Activated T-cell treated with anti-CD3 and anti-CD28 coated beads, Interleukin-2, amount 50 U/mL, for 24 hours (primary cell): ENCODE results near the gene NOP14.
"Not testable (repeated sequence)": the region's sequence is repeated elsewhere in the genome, so short reads cannot be mapped to it uniquely, and the experiment has no call there.

Source experiments
- DNase-seq: peaks from one replicate; pipeline ENCODE4 v3.0.0-alpha.2; 2020
- H3K27ac Mint-ChIP-seq: 2 replicates; pipeline ENCODE4 v1.8.0; 2020; ENCODE audit warnings: mild to moderate bottlenecking, mixed read lengths
- H3K27me3 Mint-ChIP-seq: 2 replicates; pipeline ENCODE4 v1.8.0; 2020; ENCODE audit warnings: mixed read lengths
- H3K36me3 Mint-ChIP-seq: 2 replicates; pipeline ENCODE4 v1.8.0; 2020; ENCODE audit warnings: low read depth, mixed read lengths
- H3K4me1 Mint-ChIP-seq: 2 replicates; pipeline ENCODE4 v1.8.0; 2020; ENCODE audit warnings: low read depth, mixed read lengths
- H3K4me3 Mint-ChIP-seq: 2 replicates; pipeline ENCODE4 v1.8.0; 2020; ENCODE audit warnings: mild to moderate bottlenecking, moderate library complexity, mixed read lengths
- H3K9me3 Mint-ChIP-seq: 2 replicates; pipeline ENCODE4 v1.8.0; 2020; ENCODE audit warnings: mixed read lengths

The NOP14 gene

DNA sequence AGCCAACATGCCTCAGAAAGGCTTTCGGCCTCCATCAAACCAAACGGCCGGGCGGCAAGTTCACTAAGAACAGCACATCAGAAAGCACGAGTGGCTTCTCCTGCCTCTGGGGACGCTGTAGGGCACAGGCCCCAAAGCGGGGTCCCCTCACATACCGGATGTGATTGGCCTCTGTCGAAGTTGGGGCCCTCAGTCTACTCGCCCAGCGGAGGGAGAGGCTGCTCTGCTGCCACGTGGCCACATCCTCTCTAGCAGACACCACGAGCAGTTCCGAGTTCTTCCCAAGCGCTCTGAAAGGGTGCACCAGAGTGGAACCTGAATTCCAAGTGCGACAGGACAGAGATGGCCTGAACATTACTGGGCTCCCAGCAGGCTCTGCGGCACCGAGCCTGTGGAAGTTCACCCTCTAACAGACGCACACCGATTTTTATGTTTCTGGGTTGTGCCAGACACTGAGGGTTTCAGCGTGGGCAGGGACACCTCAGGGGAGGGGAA lies 21.1 kb downstream of the NOP14 start:
- H3K9me3 Mint-ChIP-seq: no peaks in the 10 kb centered on the region
- H3K36me3 Mint-ChIP-seq: peaks cover 99% of the 10 kb centered on the region
- DNase-seq: no peak
- no peak overlapping the region for H3K4me3 Mint-ChIP-seq
- peak overlapping the region; percentile 91 for H3K27ac Mint-ChIP-seq
- H3K4me1 Mint-ChIP-seq: peaks cover 69% of the 10 kb centered on the region
- no peaks in the 10 kb centered on the region for H3K27me3 Mint-ChIP-seq

DNA sequence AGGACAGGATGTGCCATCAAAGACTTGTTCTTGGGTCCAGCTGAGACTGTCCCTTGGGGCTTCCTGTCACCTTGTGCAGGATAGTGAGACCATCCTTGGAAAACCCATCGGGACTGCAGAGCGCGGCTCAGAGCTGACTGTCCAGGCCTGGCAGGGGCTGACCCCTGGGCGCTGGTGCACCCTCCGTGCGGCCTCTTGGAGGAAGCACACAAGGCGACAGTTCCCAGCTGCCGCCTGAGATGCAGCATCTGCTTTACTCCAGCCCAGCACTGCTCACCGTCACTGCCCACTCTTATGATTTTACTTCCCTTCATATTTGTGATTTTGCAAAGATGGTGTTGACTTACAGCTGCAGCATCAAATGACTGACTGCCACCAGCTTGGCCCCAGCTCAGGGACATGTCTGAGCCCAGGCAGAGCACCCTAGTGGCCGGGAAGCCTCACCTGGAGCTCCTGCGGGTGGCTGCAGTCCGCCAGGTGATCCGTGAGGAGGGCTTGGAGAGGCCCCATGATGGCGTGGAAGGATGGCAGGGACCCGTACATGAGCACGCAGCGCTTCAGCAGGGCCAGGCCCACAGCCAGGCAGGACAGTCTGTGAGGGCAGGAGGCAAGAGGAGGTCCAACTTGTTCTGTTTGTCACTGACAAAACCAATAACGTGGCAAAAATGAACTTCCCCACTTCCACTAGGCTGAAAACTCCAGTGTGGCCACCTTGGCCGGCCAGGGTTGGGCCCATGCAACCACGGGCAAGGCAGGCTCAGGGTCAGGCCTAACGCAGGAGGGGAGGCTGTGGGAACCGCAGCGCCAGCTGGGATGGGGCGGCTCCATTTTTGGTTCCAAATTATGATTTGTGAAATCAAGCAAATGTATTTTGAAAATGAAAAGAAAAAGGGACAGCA lies 21.8 kb downstream of the NOP14 start:
- DNase-seq: peak; percentile 38
- Mint-ChIP-seq H3K4me1 (peaks cover 74% of the 10 kb centered on the region), H3K27me3 (no peaks in the 10 kb centered on the region), H3K9me3 (no peaks in the 10 kb centered on the region), H3K27ac (peak overlapping the region; percentile 91), H3K4me3 (no peak overlapping the region), H3K36me3 (peaks cover 99% of the 10 kb centered on the region)

DNA sequence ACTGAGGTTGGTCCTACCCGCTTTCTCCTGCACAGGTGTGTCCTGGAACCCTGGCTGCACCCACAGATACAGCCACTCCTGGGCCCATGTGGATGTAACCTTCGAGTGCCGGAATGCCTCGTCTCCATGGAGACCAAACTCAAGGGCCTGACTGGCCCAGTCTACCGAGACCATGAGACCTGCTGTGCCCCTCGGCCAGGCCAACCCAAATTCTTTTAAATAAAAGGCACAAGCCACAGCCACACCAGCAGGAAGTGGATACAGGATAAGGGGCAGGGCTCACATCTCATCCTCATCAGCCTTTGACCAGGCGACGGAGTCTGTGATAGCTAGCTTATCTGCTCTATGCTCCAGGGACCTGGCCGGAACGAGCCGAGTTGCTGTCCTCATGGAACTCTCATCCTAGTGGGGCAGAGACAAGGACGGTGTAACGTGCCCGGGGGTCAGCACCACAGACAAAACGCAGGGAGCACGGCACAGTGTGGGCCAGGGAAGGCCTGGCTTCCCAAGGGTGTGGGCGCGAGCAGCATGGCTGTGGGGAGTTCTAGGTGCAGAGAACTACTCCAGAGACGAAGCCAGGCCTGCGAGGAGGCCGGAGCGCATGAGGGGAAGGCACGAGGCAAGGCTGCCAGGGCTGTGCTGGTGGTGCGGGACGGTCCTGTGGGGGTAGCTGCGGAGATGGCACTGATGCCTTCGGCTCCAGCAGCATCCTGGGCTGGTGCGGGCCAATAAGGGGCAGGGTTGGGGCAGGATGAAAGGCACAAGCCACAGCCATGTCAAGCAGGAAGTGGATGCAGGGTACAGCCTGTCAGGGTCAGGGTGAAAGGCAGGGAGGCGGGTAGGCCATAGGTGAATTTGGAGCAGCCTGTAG lies 22.7 kb downstream of the NOP14 start:
- Mint-ChIP-seq H3K9me3 (no peaks in the 10 kb centered on the region), H3K27ac (peak overlapping the region; percentile 90), H3K27me3 (no peaks in the 10 kb centered on the region), H3K4me1 (peaks cover 79% of the 10 kb centered on the region), H3K36me3 (peaks cover 100% of the 10 kb centered on the region), H3K4me3 (no peak overlapping the region)
- DNase-seq: peak; percentile 32

DNA sequence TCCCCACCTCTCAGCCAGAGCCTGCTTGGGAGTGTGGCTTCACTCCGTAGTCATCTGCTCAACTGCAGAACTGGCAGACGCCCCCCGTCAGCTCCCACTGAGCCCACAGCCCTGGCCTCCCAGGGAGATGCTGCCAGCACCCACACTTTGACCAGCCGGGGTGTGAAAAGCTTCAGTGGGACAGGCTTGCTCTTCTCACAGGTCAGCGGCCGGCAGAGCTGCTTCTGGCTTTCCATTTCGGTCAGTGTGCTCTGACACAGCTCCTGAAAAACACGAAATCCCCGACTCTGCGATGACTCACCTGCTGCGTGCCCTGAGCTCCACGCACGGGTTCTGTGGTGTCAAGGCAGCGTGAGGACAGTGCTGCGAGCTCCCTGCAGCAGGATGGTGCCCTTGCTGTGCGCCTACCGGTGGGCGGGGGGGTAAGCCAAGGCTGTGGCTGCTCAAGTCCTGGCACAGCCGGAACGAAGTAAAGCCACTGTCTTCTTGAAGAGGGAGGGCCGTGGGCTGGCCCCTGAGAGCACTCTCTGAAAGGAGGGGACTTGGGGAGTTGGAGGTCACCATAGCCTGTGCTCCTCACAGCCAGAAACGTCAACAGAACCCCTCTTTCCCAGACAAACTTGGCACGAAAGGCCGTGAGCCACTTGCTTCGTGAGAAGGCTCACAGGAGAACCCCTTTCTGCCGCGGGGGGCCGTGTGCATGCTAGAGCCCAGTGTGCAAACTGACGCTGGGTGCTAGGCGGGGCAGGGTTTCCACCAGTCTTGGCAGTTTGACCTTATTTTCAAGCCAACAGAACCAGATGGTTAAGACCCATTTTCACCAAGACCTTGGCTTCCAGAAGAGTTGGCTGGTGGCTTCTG lies 23.6 kb downstream of the NOP14 start:
- DNase-seq: peak; percentile 49
- peaks cover 95% of the 10 kb centered on the region for H3K36me3 Mint-ChIP-seq
- H3K27me3 Mint-ChIP-seq: no peaks in the 10 kb centered on the region
- H3K4me3 Mint-ChIP-seq: peak overlapping the region; percentile 51
- H3K27ac Mint-ChIP-seq: peak overlapping the region; percentile 90
- peaks cover 72% of the 10 kb centered on the region for H3K4me1 Mint-ChIP-seq
- H3K9me3 Mint-ChIP-seq: no peaks in the 10 kb centered on the region

DNA sequence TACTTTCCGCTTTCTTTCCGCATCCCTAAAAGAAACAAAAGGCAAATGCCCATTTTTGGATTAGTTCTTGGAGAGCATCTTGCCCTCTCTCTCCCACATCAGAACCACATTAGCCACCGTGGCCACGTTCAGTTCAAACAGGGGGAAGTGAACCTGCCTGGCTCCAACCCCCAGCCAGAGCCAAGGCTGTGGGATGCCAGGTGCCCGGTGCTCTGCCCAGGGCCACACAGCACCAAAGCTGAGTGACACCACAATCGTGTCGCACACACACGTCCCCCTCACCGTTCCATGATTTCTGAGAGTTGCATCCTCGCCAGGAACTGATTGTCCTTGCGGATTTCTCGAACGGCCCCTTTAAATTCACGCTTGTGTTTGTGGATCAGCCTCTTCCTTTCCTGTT lies 24.3 kb downstream of the NOP14 start:
- DNase-seq: peak; percentile 30
- Mint-ChIP-seq H3K27me3 (no peaks in the 10 kb centered on the region), H3K4me3 (peak overlapping the region; percentile 51), H3K4me1 (peaks cover 67% of the 10 kb centered on the region), H3K27ac (peak overlapping the region; percentile 90), H3K36me3 (peaks cover 88% of the 10 kb centered on the region), H3K9me3 (no peaks in the 10 kb centered on the region)

DNA sequence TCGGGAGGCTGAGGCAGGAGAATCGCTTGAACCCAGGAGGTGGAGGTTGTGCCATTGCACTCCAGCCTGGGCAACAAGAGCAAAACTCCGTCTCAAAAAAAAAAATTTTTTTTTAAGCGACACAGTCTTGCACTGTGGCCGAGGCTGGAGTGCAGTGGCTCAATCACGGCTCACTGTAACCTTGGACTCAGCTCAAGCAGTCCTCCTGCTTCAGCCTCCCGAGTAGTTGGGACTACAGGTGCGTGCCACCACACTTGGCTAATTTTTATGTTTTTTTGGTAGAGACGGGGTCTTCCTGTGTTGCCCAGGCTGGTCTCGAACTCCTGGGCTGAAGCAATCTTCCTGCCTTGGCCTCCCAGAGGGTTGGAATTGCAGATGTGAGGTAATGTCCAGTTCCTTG lies 24.8 kb downstream of the NOP14 start:
- H3K36me3 Mint-ChIP-seq: peaks cover 85% of the 10 kb centered on the region
- peaks cover 65% of the 10 kb centered on the region for H3K4me1 Mint-ChIP-seq
- H3K27me3 Mint-ChIP-seq, H3K9me3 Mint-ChIP-seq: not testable (repeated sequence)
- peak overlapping the region; percentile 28 for H3K4me3 Mint-ChIP-seq
- H3K27ac Mint-ChIP-seq: peak overlapping the region; percentile 56
- peak; percentile 30 for DNase-seq

DNA sequence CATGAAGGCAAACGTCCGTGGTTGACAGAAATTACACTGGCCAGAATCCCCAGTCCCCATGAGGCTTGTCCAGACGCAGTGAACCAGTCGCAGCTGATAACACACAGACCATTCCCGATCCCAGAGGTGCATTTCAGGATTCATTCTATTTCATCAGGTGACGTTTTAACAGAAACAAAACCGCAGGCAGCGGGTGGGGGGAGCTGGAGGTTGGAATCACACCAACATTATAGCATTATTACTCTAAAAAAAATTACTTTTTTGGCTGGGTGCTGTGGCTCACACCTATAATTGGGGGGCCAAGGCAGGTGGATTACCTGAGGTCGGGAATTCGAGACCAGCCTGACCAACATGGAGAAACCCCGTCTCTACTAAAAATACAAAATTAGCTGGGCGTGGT lies 25.2 kb downstream of the NOP14 start:
- Mint-ChIP-seq H3K27me3 (no peaks in the 10 kb centered on the region), H3K9me3 (no peaks in the 10 kb centered on the region), H3K36me3 (peaks cover 85% of the 10 kb centered on the region), H3K4me1 (peaks cover 69% of the 10 kb centered on the region), H3K4me3 (peak overlapping the region; percentile 28), H3K27ac (peak overlapping the region; percentile 56)
- DNase-seq: peak; percentile 21

DNA sequence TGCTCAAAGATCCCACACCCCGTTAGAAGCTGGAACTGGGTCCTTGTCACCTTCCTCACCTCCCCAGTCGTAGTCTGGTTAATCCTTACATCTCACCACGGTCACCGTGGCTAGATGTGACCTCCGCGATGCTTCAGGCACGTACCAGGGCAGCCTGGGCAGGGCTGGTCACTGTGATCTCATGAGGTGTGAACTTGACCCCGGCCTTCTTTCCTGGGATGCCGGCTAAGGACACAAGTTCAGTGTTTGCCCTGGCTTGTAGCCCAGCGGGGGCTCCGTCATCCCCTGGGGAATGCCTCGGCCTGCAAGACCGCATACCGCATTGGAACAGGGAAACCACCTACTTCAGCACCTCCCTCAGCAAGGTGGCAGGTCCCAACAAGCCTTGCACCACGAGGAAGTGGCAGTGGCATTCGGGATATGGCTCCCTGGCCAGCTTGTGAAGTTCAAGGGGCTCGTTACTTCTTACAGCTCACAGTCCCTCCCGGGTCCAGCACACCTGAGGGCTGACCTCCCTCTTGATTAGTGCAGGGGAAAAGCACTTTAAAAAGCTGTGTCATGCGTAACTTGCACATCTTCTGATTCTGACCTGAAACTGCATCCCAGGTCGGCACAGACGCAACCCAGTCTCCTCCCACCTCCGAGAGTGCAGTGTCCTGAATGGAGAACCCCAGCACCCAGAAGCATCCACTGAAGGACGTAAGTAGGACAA lies 25.9 kb downstream of the NOP14 start:
- no peaks in the 10 kb centered on the region for H3K27me3 Mint-ChIP-seq

DNA sequence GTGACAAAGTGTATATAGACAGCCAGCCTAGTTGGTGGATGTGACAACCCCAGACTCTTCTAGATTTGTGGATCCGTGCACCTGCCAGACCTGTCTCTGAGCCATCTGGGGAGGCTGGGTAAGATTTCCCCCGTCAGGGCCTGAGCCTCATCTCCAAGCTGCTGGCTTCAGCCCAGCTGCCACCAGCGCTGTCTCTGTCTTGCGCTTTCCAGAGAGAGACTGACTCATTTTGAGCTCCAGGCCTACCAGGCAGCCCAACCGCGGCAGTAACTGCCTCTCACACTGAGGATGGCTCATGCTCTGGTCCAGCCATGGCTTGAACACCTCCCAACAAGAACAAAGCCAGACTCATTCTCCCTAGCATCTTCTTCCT lies 26.4 kb downstream of the NOP14 start:
- Mint-ChIP-seq H3K27me3 (no peaks in the 10 kb centered on the region), H3K4me1 (peaks cover 70% of the 10 kb centered on the region), H3K27ac (peak overlapping the region; percentile 95), H3K36me3 (peaks cover 85% of the 10 kb centered on the region), H3K4me3 (peak overlapping the region; percentile 92), H3K9me3 (no peaks in the 10 kb centered on the region)
- DNase-seq: peak; percentile 72

More for the DNA sequence above, 25.9 kb downstream of the NOP14 start:
- peak; percentile 54 for DNase-seq
- H3K9me3 Mint-ChIP-seq: no peaks in the 10 kb centered on the region
- H3K27ac Mint-ChIP-seq: peak overlapping the region; percentile 95
- peaks cover 85% of the 10 kb centered on the region for H3K36me3 Mint-ChIP-seq
- H3K4me1 Mint-ChIP-seq: peaks cover 68% of the 10 kb centered on the region
- peak overlapping the region; percentile 92 for H3K4me3 Mint-ChIP-seq

DNA sequence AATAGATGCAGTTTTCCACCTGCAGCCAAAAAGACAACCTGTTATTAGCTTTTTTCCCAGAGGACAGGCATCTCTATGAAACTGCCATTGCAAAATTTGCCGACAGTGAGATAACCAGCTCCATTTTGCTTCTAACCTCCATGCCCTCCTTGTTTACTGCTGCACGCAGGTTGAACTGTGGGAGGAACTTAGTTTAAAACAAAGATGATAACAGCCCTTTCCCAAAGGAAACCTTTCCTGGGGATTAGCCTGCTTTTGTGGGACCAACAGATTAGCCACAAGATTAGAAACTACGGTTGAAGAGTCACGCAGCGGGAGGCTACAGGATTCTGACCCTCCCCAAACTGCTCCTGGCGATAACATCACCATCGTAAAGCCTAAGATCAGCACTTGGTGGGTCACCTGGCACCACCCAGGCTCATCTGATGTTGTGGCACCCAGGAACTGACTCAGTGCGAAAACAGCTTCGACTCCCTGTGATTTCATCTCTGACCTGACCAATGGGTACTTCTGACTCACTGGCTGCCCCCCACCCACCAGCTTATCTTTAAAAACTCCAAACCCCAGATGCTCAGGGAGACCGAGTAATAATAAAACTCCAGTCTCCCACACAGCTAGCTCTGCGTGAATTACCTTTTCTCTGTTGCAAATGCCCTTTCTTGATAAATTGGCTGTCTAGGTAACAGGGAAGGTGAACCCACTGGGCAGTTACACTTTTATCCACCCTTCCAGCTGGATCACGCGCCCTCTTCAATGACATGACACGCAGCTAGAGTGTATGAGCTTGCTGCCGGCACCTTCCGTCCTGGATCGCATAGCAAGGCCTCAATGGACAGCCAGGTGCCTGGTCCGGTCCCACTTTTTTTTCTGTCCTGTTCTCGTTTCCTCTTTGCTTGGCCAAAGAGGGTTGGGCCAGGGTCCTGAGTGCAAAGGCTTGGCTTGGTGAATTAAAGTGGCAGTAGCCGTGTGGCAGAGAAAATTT lies 27.2 kb downstream of the NOP14 start:
- no peaks in the 10 kb centered on the region for H3K9me3 Mint-ChIP-seq
- H3K4me1 Mint-ChIP-seq: peaks cover 69% of the 10 kb centered on the region
- peak; percentile 78 for DNase-seq
- peaks cover 85% of the 10 kb centered on the region for H3K36me3 Mint-ChIP-seq
- H3K27ac Mint-ChIP-seq: peak overlapping the region; percentile 95
- H3K27me3 Mint-ChIP-seq: no peaks in the 10 kb centered on the region
- H3K4me3 Mint-ChIP-seq: peak overlapping the region; percentile 92

DNA sequence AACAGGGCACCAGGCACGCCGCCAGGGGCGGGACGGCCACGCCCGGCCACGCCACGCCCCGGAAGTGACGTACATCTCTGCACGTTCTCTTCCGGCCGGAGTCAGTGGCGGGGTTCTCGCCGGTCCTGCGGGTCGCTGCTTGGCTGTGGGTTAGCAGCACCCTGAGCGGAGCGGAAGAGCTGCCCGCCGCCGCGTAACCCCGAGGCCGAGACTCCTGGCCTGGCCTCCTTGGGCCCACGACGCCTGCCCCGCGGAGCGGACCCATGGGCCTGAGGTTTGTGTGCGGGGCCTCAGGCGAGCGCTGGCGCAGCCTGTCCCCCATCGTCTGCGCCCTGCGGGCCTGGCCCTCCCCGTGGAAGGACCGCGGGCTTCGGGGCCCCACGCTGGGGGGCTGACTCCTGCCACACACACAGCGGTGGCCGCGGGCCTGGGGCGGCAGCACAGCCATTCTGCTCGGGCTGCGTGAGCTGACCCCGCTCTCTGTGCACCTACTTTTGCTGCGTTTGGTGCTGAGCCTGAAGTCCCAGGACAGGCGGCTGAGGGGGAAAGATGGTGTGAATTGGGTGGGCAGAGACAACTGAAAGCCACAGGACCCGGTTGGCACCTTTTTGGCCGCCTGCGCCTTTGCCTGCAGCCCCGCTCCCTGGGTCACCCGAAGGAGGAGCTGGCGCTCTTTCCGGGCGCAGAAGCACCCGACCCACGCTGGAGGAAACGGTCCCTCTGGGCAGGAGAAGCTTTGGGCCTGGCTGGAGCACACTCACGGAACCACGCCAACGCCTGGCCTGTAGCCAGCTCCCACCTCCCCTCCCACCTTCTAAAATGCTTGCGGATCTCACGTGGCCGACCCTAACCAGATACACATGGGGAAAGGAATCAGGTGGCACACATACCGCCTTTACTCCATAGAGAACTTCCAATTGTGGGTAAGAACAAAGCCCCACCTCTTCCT lies 28.1 kb downstream of the NOP14 start:
- peak; percentile 98 for DNase-seq
- Mint-ChIP-seq H3K27me3 (no peaks in the 10 kb centered on the region), H3K27ac (peak overlapping the region; percentile 95), H3K4me3 (peak overlapping the region; percentile 92), H3K9me3 (no peaks in the 10 kb centered on the region), H3K36me3 (peaks cover 84% of the 10 kb centered on the region), H3K4me1 (peaks cover 60% of the 10 kb centered on the region)
